Endothelial cell (in vitro differentiated cells): ENCODE data around the gene DACT3. TPM values are rescaled to one million over a fixed set of nuclear protein-coding genes. Genes with fewer than 3 reads are reported as not detected.

Source experiments
- DNase-seq: peaks from one replicate; pipeline ENCODE4 v3.0.0; 2021; ENCODE audit warnings: low spot score
- H3K27ac Mint-ChIP-seq: one replicate; pipeline ENCODE4 v1.8.0; 2021; ENCODE audit warnings: mixed read lengths, inconsistent platforms; ENCODE audit not compliant: unreplicated experiment
- H3K27me3 Mint-ChIP-seq: one replicate; pipeline ENCODE4 v1.8.0; 2021; ENCODE audit warnings: mild to moderate bottlenecking, moderate library complexity, mixed read lengths, inconsistent platforms; ENCODE audit not compliant: unreplicated experiment
- H3K36me3 Mint-ChIP-seq: one replicate; pipeline ENCODE4 v1.8.0; 2021; ENCODE audit warnings: mild to moderate bottlenecking, low read depth, mixed read lengths, inconsistent platforms; ENCODE audit not compliant: unreplicated experiment
- H3K4me1 Mint-ChIP-seq: one replicate; pipeline ENCODE4 v1.8.0; 2021; ENCODE audit warnings: mild to moderate bottlenecking, mixed read lengths, inconsistent platforms; ENCODE audit not compliant: unreplicated experiment
- H3K4me3 Mint-ChIP-seq: one replicate; pipeline ENCODE4 v1.8.0; 2021; ENCODE audit warnings: mild to moderate bottlenecking, mixed read lengths, inconsistent platforms; ENCODE audit not compliant: unreplicated experiment
- H3K9me3 Mint-ChIP-seq: one replicate; pipeline ENCODE4 v1.8.0; 2021; ENCODE audit warnings: mixed read lengths, inconsistent platforms; ENCODE audit not compliant: unreplicated experiment
- total RNA-seq: library from RNA; stranded (reverse); fragmentation: NEBNext Ultra II Directional; extraction: Animal tissue kit (Norgen Biotek cat#: 25700); gene quantifications from one replicate; pipeline ENCODE4 v1.2.1, GENCODE V29; 2021; ENCODE audit not compliant: unreplicated experiment
- TF ChIP-seq, protein P1 (sequence below): fragments of 200-600 bp; sonication (generic); IDR thresholded peaks from one replicate; pipeline ENCODE4 v1.5.0; 2021; ENCODE audit warnings: antibody characterized with exemption; ENCODE audit not compliant: unreplicated experiment

Gene DACT3
- total RNA-seq, 1 donor from 2014 or later: 1.1 TPM

GRCh38 chr19:46610413-46610775 is 50.6 kb downstream of the DACT3 start:
- TF ChIP-seq, protein P1, sequence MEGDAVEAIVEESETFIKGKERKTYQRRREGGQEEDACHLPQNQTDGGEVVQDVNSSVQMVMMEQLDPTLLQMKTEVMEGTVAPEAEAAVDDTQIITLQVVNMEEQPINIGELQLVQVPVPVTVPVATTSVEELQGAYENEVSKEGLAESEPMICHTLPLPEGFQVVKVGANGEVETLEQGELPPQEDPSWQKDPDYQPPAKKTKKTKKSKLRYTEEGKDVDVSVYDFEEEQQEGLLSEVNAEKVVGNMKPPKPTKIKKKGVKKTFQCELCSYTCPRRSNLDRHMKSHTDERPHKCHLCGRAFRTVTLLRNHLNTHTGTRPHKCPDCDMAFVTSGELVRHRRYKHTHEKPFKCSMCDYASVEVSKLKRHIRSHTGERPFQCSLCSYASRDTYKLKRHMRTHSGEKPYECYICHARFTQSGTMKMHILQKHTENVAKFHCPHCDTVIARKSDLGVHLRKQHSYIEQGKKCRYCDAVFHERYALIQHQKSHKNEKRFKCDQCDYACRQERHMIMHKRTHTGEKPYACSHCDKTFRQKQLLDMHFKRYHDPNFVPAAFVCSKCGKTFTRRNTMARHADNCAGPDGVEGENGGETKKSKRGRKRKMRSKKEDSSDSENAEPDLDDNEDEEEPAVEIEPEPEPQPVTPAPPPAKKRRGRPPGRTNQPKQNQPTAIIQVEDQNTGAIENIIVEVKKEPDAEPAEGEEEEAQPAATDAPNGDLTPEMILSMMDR: no peak
- H3K9me3 Mint-ChIP-seq: no peaks in the 10 kb centered on the region

DNA sequence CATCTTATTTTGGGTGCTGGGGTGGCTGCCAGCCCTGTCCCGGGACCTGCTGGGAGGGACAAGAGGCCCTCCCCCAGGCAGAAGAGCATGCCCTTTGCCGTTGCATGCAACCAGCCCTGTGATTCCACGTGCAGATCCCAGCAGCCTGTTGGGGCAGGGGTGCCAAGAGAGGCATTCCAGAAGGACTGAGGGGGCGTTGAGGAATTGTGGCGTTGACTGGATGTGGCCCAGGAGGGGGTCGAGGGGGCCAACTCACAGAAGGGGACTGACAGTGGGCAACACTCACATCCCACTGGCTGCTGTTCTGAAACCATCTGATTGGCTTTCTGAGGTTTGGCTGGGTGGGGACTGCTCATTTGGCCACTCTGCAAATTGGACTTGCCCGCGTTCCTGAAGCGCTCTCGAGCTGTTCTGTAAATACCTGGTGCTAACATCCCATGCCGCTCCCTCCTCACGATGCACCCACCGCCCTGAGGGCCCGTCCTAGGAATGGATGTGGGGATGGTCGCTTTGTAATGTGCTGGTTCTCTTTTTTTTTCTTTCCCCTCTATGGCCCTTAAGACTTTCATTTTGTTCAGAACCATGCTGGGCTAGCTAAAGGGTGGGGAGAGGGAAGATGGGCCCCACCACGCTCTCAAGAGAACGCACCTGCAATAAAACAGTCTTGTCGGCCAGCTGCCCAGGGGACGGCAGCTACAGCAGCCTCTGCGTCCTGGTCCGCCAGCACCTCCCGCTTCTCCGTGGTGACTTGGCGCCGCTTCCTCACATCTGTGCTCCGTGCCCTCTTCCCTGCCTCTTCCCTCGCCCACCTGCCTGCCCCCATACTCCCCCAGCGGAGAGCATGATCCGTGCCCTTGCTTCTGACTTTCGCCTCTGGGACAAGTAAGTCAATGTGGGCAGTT is 51.2 kb downstream of the DACT3 start:
- H3K27me3 Mint-ChIP-seq: peaks cover 23% of the 10 kb centered on the region
- H3K4me1 Mint-ChIP-seq: peaks cover 3% of the 10 kb centered on the region
- peaks cover 28% of the 10 kb centered on the region for H3K36me3 Mint-ChIP-seq
- no peak for DNase-seq
- peak overlapping the region; percentile 84 for H3K4me3 Mint-ChIP-seq
- TF ChIP-seq, protein P1: no peak
- no peaks in the 10 kb centered on the region for H3K9me3 Mint-ChIP-seq
- no peak overlapping the region for H3K27ac Mint-ChIP-seq

More at GRCh38 chr19:46610413-46610775, 50.6 kb downstream of the DACT3 start:
- H3K27me3 Mint-ChIP-seq: peaks cover 23% of the 10 kb centered on the region
- no peak overlapping the region for H3K27ac Mint-ChIP-seq
- no peak overlapping the region for H3K4me3 Mint-ChIP-seq
- H3K4me1 Mint-ChIP-seq: peaks cover 3% of the 10 kb centered on the region
- DNase-seq: no peak
- peaks cover 28% of the 10 kb centered on the region for H3K36me3 Mint-ChIP-seq

GRCh38 chr19:46608581-46609345 is 52.2 kb downstream of the DACT3 start:
- Mint-ChIP-seq H3K27ac (peak overlapping the region; percentile 52), H3K4me1 (peaks cover 3% of the 10 kb centered on the region), H3K27me3 (peaks cover 21% of the 10 kb centered on the region), H3K9me3 (no peaks in the 10 kb centered on the region), H3K36me3 (peaks cover 28% of the 10 kb centered on the region), H3K4me3 (peak overlapping the region; percentile 84)
- TF ChIP-seq, protein P1: no peak
- DNase-seq: no peak

- peaks cover 9% of the 10 kb centered on the region for H3K4me1 Mint-ChIP-seq
- peaks cover 28% of the 10 kb centered on the region for H3K36me3 Mint-ChIP-seq
- peak overlapping the region; percentile 47 for H3K4me3 Mint-ChIP-seq
- no peak overlapping the region for H3K27ac Mint-ChIP-seq
- DNase-seq: no peak
- TF ChIP-seq, protein P1: no peak
- H3K27me3 Mint-ChIP-seq: peaks cover 22% of the 10 kb centered on the region
- H3K9me3 Mint-ChIP-seq: no peaks in the 10 kb centered on the region
Observed at GRCh38 chr19:46608178-46608577, 52.8 kb downstream of the DACT3 start.

- Mint-ChIP-seq H3K27me3 (peaks cover 22% of the 10 kb centered on the region), H3K9me3 (no peaks in the 10 kb centered on the region), H3K27ac (no peak overlapping the region), H3K36me3 (peaks cover 28% of the 10 kb centered on the region), H3K4me1 (peaks cover 15% of the 10 kb centered on the region), H3K4me3 (peak overlapping the region; percentile 59)
- no peak for DNase-seq
- TF ChIP-seq, protein P1: no peak
Observed at GRCh38 chr19:46607448-46607841, 53.5 kb downstream of the DACT3 start.
